Measurements from ENCODE around the gene ZNF836. TPM values are rescaled to one million over a fixed set of nuclear protein-coding genes. Genes with fewer than 3 reads are reported as not detected.

ZNF836 gene
- total RNA-seq, 1 donor from 2014 or later, result 2.8 TPM

- intact Hi-C loops (cut with DNase I), result loop anchor here (1.0 to 2.0 kb wide), 4 partner anchors 44 to 158 kb away; partner anchors contain the start of genes ZNF480, ZNF766 and ZNF841
Observed at GRCh38 chr19:52138983-52139251, 32.5 kb downstream of the ZNF836 start.

GRCh38 chr19:52138278-52138982, 33.0 kb downstream of the ZNF836 start:
- peak overlapping the region; percentile 93 to 96 for H3K27ac ChIP-seq
- intact Hi-C loops (cut with DNase I), result loop anchor here (2.0 kb wide), 1 partner anchor 158 kb away; the partner anchor contains the start of gene ZNF480
- H3K27me3 ChIP-seq, result no peaks in the 10 kb centered on the region
- H3K4me3 ChIP-seq, result peak overlapping the region; percentile 93 to 97
- no peaks in the 10 kb centered on the region for H3K36me3 ChIP-seq
- TF ChIP-seq CTCF (IDR thresholded peaks at IDR 0.05), result no peak
- peaks cover 0 to 6% of the 10 kb centered on the region in 2 donors for H3K4me1 ChIP-seq
- no peak for DNase-seq (ENCODE audit: low spot score in 2 of 2)
- H3K9me3 ChIP-seq, result no peaks in the 10 kb centered on the region

More at GRCh38 chr19:52138983-52139251, 32.5 kb downstream of the ZNF836 start:
- H3K27ac ChIP-seq, result peak overlapping the region; percentile 93 to 96
- no peaks in the 10 kb centered on the region for H3K9me3 ChIP-seq
- H3K4me3 ChIP-seq, result peak overlapping the region; percentile 93 to 97
- no peaks in the 10 kb centered on the region for H3K36me3 ChIP-seq
- H3K27me3 ChIP-seq, result no peaks in the 10 kb centered on the region
- peaks cover 0 to 6% of the 10 kb centered on the region in 2 donors for H3K4me1 ChIP-seq
- TF ChIP-seq CTCF (IDR thresholded peaks at IDR 0.05), result no peak
- no peak for DNase-seq (ENCODE audit: low spot score in 2 of 2)

- no peak for TF ChIP-seq CTCF (IDR thresholded peaks at IDR 0.05)
- intact Hi-C loops (cut with DNase I), result no loop called here
- Histone ChIP-seq H3K36me3 (peaks cover 92 to 100% of the 10 kb centered on the region in 2 donors), H3K27me3 (no peaks in the 10 kb centered on the region), H3K4me3 (no peak overlapping the region), H3K9me3 (peaks cover 92 to 100% of the 10 kb centered on the region in 2 donors), H3K4me1 (no peaks in the 10 kb centered on the region), H3K27ac (no peak overlapping the region)
- DNase-seq (ENCODE audit: low spot score in 2 of 2), result no peak
Observed at GRCh38 chr19:52120286-52120685, 51.1 kb downstream of the ZNF836 start.

- Histone ChIP-seq H3K4me3 (peak overlapping the region in 1 of 2 donors; percentile 24), H3K27ac (no peak overlapping the region), H3K4me1 (no peaks in the 10 kb centered on the region), H3K9me3 (peaks cover 98 to 100% of the 10 kb centered on the region in 2 donors), H3K36me3 (peaks cover 51 to 64% of the 10 kb centered on the region in 2 donors), H3K27me3 (no peaks in the 10 kb centered on the region)
- intact Hi-C loops (cut with DNase I), result no loop called here
- no peak for DNase-seq (ENCODE audit: low spot score in 2 of 2)
- no peak for TF ChIP-seq CTCF (IDR thresholded peaks at IDR 0.05)
Observed at GRCh38 chr19:52115526-52116053, 55.8 kb downstream of the ZNF836 start.

- Histone ChIP-seq H3K4me1 (no peaks in the 10 kb centered on the region), H3K27me3 (no peaks in the 10 kb centered on the region), H3K9me3 (peaks cover 97 to 100% of the 10 kb centered on the region in 2 donors), H3K27ac (no peak overlapping the region), H3K4me3 (no peak overlapping the region), H3K36me3 (peaks cover 43 to 55% of the 10 kb centered on the region in 2 donors)
- no peak for DNase-seq (ENCODE audit: low spot score in 2 of 2)
- no peak for TF ChIP-seq CTCF (IDR thresholded peaks at IDR 0.05)
- intact Hi-C loops (cut with DNase I), result no loop called here
Observed at GRCh38 chr19:52114691-52115090, 56.7 kb downstream of the ZNF836 start.
